GM18508 (cell line): ENCODE data around the gene SLC16A9.
"Not testable (repeated sequence)": the region's sequence is repeated elsewhere in the genome, so short reads cannot be mapped to it uniquely, and the experiment has no call there.

Source experiments
- ATAC-seq: cut with Tn5 transposase; IDR thresholded peaks from one replicate; pipeline ENCODE4 v1.9.1; 2021; ENCODE audit warnings: moderate number of reproducible peaks; ENCODE audit not compliant: insufficient read depth, unreplicated experiment

SLC16A9 gene

DNA sequence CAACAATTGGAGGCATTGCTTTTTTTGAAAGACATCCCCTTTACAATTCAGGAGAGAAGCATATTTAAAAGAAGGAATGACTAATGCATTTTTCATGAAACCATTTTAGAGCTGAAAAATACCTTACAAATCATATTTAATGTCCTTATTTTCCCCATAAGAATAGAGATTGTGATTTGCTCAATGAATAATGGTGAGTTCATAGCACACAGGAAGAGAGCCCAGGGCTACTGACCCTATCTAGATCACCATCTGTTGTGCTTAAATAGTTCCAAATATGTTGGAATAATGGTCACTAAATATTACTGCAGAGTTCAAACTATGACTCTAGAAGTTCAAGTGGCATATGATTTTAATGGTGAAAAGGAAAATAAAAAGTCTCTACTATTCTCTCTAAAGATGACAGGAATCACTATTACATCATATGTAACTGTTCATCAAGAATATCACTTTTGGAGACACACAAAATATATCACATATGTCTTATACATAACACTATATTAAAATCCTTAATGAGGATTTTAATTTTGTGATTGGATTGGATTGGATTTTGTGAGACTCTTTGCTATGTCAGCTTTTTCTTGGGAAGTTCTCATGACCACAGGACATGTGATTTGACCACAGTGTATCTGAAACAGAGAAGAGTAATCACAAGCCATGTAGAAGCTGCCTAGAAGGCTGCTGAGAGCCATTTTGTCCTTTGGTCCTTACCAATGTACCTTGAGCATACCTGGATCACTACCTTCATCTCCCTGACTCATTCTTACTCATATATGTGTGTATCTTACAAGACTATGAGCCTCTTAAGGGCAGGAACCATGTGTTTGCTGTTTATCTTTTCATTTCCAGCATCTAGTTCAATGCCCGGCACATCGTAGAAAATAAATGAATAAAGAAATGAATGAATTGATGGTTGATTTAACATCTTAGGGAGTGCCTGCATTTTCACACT lies 26.4 kb downstream of the SLC16A9 start:
- no peak for ATAC-seq

DNA sequence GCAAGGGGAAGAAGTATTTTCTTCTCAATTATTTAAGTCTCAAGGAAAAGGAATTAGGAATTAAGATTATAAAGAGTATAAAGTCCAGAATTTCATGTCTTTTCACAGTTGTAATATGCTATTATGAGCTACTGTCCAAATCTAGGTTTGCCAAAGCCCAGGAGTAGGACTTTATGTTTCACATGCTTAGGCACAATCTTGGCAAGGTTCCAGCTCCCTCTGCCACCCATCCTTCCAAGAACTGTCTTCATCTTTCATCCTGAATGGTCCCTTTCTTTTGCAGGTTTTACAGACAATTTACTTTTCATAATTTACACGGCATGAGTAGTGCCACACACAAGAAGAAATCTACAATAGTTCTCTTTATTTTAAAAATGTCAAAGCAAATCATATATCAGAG lies 29.5 kb downstream of the SLC16A9 start:
- no peak for ATAC-seq

DNA sequence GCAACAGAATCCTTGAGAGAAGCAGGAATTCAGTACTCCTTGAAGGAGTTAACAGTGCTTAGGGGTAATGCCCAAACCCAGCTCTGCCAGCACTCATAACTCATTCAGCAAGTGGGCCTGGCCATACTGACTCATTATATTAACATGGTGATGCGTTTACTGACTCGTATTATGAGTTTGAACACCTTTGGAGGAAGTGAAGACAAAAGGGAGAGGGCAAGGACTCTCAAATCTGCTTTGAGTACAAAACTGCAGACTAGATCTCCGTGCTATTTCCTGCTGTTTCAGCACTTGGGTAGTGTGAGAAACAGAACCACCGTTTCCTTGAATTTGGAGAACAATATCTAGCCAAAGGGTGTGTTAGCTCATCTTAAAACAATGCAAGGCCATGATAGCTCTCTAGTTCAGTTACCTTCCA lies 30.8 kb downstream of the SLC16A9 start:
- peak; percentile 66 for ATAC-seq

DNA sequence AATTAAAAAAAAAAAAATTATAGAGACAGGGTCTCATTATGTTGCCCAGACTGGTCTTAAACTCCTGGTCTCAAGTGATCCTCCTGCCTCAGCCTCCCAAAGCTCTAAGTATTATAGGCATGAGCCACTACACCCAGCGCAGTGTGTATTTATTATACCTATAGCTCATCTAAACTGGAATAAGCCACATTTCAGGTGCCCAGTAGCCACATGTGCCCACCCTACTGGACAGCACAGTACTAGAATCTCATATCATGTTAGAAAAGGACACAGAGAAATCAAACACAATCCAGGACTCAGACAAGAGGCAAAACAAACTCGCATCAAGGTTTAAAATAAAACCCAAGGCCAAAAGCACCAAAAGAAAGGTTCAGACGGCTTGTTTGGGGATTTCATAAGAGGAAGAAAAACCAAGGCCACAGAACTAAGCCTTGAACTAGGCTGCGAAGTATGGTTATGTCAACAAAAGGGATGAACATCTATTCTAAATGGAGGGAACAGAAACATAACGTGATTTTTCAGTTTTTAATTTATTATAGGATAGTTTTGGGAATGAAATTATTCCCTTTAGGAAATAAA lies 32.3 kb downstream of the SLC16A9 start:
- ATAC-seq, result no peak

DNA sequence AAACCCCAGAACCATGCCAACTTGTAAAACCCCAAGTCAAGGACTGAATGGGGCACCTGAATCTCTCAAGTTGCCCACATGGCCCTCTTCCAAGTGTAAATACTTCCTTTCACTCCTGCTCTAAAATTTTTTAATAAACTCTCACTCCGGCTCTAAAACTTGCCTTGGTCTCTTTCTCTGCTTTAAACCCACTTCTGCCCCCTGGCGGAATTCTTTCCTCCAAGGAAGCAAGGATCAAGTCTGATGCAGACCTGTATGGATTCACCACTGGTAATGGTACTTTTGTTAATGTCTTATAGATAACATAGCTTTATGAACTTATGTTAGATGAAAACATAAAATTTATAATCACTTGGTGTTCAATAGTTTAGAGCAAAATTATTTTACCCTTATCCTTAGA lies 33.8 kb downstream of the SLC16A9 start:
- ATAC-seq, result no peak

- ATAC-seq, result no peak
Observed at GRCh38 chr10:59674215-59674836, 35.3 kb downstream of the SLC16A9 start.

DNA sequence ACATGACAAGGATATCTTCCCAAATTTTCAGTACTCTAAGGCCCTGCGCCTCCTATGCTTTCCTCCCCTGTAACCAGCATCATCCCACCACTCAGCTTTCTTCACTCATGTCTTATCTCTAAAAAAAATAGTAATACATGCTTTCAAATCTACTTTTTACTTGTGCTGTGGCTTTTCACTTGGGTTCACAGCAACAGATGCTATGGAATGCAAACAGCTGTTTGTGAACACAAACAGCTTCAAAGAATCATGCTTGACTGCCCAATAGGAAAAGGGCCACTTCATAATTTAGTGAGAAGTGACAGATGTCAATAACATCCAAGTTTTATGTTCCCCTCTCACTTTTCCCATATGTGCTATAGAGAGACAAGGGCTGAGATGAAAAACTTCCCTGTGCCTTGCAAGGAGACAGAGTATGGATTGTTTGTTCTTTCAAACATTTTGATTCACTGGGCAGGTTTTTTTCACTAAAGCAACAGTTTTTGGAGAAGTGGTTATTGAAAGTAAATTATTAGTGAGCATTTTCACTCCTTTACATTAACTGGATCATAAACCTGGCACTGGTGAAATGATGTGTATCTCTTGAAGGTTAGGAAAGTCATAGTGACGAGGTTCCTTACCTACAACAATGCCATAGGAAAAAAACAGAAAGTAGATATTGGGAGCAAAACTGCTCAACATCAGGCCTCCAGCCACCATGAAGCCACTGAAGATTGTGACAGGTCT lies 37.3 kb downstream of the SLC16A9 start:
- ATAC-seq, result no peak

GRCh38 chr10:59670269-59670668 lies 39.4 kb downstream of the SLC16A9 start:
- ATAC-seq, result no peak

- ATAC-seq, result no peak
Observed at GRCh38 chr10:59668096-59668495, 41.6 kb downstream of the SLC16A9 start.

GRCh38 chr10:59666310-59666709 lies 43.3 kb downstream of the SLC16A9 start:
- no peak for ATAC-seq

DNA sequence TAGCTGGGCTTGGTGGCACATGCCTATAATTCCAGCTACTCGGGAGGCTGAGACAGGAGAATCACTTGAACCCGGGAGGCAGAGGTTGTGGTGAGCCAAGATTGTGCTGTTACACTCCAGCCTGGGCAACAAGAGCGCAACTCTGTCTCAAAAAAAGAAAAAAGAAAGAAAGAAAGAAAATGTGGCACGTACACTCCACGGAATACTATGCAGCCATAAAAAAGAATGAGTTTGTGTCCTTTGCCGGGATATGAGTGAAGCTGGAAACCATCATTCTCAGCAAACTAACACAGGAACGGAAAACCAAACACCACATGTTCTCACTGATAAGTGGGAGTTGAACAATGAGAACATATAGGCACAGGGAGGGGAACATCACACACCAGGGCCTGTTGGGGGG lies 46.4 kb downstream of the SLC16A9 start:
- ATAC-seq, result not testable (repeated sequence)

- ATAC-seq, result no peak
Observed at GRCh38 chr10:59657724-59658123, 51.9 kb downstream of the SLC16A9 start.

DNA sequence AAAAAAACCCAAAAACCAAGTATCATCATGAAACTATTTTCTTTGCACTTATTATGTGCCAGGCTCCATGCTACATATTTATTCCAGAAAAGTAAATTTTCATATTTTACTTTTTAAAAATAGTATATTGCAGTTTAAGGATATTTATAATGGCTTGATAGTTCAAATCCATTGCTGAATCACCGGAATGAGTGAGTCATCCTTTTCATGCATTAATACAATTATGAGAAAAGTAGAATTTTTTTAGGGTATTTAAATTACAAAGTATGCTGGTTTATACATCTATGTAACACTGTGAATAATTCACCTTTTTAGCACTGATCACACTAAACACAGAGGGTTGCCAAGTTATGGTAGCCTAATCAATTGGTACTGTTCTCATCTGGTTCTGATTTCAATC lies 54.3 kb downstream of the SLC16A9 start:
- no peak for ATAC-seq

DNA sequence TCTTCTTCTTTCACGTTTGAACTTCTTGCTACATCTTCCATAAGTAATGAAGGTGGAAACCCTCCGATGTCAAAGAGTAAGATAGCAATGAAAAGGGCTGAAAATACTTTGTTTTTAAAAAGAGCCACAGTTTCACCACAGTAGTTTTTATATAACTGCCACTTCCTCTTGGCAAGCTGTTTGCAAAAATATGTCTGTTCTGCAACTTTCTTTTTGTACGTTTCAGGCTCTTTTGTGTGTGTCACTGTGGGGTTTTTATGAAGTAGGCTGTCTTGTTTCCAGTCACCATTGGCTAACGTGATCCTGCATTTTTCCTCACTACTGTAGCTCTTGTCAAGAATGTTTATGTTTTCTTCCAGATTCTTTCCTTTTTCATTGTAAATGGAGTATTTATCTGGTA lies 55.6 kb downstream of the SLC16A9 start:
- ATAC-seq, result no peak

- ATAC-seq, result no peak
Observed at GRCh38 chr10:59651902-59652301, 57.7 kb downstream of the SLC16A9 start.

DNA sequence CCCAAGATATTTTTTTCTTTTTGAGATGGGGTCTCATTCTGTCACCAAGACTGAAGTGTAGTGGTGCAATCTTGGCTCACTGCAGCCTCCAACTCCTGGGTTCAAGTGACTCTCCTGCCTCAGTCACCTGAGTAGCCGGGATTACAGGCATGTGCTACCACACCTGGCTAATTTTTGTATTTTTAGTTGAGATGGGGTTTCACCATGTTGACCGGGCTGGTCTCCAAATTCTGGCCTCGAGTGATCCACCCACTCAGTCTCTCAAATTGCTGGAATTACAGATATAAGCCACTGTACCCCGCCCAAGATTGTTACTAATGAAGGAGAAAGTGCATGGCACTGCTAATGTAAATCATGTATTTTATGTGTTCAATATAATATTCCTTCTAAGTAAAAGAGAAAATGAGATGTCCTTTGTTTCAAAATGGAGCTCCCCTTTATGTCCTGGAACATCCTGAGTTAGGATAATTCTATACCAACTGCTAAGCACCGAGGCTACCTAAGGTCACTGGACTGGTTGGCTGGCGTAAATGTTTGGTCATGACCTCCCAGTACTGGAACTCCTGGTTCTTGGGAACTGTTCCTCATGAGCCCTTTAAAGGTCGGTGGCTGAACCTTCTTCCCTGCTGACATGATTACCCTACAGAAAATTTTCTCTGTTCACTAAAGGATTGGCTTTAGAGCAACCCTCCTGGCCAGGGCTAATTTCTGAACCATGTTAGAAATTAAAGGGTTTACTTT lies 59.9 kb downstream of the SLC16A9 start:
- ATAC-seq, result no peak

DNA sequence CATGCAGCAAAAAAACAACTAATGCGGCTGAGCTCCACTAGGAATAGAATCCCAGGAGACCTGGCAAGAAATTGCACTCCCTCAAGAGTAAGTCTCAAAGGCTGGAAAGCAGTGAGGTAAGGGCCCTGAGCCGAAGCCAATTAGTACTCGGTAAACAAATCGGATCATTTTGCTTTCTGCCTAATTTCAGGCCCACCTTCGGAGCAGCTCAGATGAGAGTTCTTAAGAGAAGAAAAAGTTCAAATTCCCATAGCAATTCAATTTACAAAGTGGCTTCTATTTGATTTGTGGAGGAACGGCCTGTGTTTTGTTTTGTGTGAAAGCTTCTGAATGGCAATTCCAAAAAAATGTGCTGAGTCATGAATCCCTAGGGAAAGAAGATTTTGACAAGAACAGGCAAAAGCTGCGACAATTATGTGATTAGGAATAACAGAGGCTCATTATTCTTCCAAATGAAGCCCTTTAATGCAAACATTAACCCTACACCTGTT lies 60.9 kb downstream of the SLC16A9 start:
- no peak for ATAC-seq

- ATAC-seq, result no peak
Observed at GRCh38 chr10:59644841-59645240, 64.8 kb downstream of the SLC16A9 start.

DNA sequence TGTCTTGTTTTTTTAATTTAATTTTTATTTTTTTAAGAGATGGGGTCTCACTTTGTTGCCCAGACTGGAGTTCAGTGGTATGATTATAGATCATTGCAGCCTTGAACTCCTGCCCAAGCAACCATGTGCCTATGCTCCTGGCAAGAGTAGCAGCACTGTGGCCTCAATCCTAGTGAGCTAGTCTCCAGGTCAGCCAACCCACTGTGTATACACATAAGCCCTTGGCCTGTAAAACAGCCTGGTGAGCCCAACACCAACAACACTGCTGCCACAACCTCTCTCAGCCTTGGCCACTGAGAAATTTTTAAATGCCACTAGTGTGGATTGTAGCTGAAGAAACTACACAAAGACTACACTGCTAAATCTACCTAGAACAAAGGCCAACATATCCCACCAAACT lies 68.0 kb downstream of the SLC16A9 start:
- not testable (repeated sequence) for ATAC-seq
